HepG2 (cell line): ENCODE results near the gene UTS2R. TPM values are rescaled to one million over a fixed set of nuclear protein-coding genes. Genes with fewer than 3 reads are reported as not detected.

Experiments used
- ADNP ChIP-seq: sonication (generic); formaldehyde crosslinking; IDR thresholded peaks from 2 replicates; pipeline ENCODE4 v1.4.0; 2020; ENCODE audit warnings: missing genetic modification reagents
- AKAP8 ChIP-seq: sonication (generic); formaldehyde crosslinking; IDR thresholded peaks from 2 replicates; pipeline ENCODE4 v1.5.1; 2020; ENCODE audit warnings: mild to moderate bottlenecking, missing genetic modification reagents
- GZF1 ChIP-seq: sonication (generic); formaldehyde crosslinking; IDR thresholded peaks from 2 replicates; pipeline ENCODE4 v1.5.1; 2020; ENCODE audit warnings: mild to moderate bottlenecking, missing genetic modification reagents
- MAF1 ChIP-seq: sonication (generic); formaldehyde crosslinking; IDR thresholded peaks from 2 replicates; pipeline ENCODE4 v1.5.0; 2020; ENCODE audit warnings: missing genetic modification reagents, borderline replicate concordance
- PRPF4 ChIP-seq: fragments of 200-400 bp; formaldehyde crosslinking; IDR thresholded peaks from 2 replicates; pipeline ENCODE4 v1.6.1; 2016; ENCODE audit warnings: low read length, low read depth; ENCODE audit not compliant: poor library complexity, severe bottlenecking
- RNF219 ChIP-seq: sonication (generic); formaldehyde crosslinking; IDR thresholded peaks from 2 replicates; pipeline ENCODE4 v1.5.0; 2020; ENCODE audit warnings: mild to moderate bottlenecking, missing genetic modification reagents
- SMAD9 ChIP-seq: sonication (generic); formaldehyde crosslinking; IDR thresholded peaks from 2 replicates; pipeline ENCODE4 v1.5.1; 2020; ENCODE audit warnings: mild to moderate bottlenecking, missing genetic modification reagents
- ZBTB38 ChIP-seq: sonication (generic); formaldehyde crosslinking; IDR thresholded peaks from 2 replicates; pipeline ENCODE4 v1.5.1; 2020; ENCODE audit warnings: mild to moderate bottlenecking, missing genetic modification reagents
- ZFP36L2 ChIP-seq: sonication (generic); formaldehyde crosslinking; IDR thresholded peaks from 2 replicates; pipeline ENCODE4 v1.4.0; 2020; ENCODE audit warnings: missing genetic modification reagents
- ZKSCAN5 ChIP-seq: sonication (generic); formaldehyde crosslinking; IDR thresholded peaks from 2 replicates; pipeline ENCODE4 v1.5.1; 2020; ENCODE audit warnings: mild to moderate bottlenecking, missing genetic modification reagents
- ZMYM3 ChIP-seq: sonication (generic); formaldehyde crosslinking; IDR thresholded peaks from 2 replicates; pipeline ENCODE4 v1.5.1; 2020; ENCODE audit warnings: mild to moderate bottlenecking, missing genetic modification reagents
- ZNF253 ChIP-seq: sonication (generic); formaldehyde crosslinking; IDR thresholded peaks from 2 replicates; pipeline ENCODE4 v1.8.0; 2022; ENCODE audit warnings: mild to moderate bottlenecking, missing genetic modification reagents, borderline replicate concordance
- ZNF362 ChIP-seq: sonication (generic); formaldehyde crosslinking; IDR thresholded peaks from 2 replicates; pipeline ENCODE4 v1.4.0; 2020; ENCODE audit warnings: missing genetic modification reagents, mild to moderate bottlenecking, borderline replicate concordance
- ZNF503 ChIP-seq: sonication (generic); formaldehyde crosslinking; IDR thresholded peaks from 2 replicates; pipeline ENCODE4 v1.4.0; 2020; ENCODE audit warnings: missing genetic modification reagents
- ZNF770 ChIP-seq: sonication (generic); formaldehyde crosslinking; IDR thresholded peaks from 2 replicates; pipeline ENCODE4 v1.5.0; 2020; ENCODE audit warnings: mild to moderate bottlenecking, missing genetic modification reagents
- polyA plus RNA-seq, 8 experiments: library from polyadenylated mRNA; depleted of rRNA in 3 of 8; stranded (reverse) in 7 of 8; unstranded in 1 of 8; fragments of >200 nt; fragmentation: Illumina TruSeq in 4 of 8; extraction: Trizol in 4 of 8; gene quantifications; 2 replicates each; pipeline versions ENCODE4 v1.2.1 to v1.2.3, GENCODE V29; 2011 to 2016; ENCODE audit warnings: low read depth in 4 of 8, missing spikeins in 1 of 8, mixed read lengths in 1 of 8; ENCODE audit not compliant: insufficient read depth in 1 of 8
- total RNA-seq, 5 experiments: library from RNA; depleted of rRNA; stranded (reverse); fragments of >200 nt; fragmentation: Illumina TruSeq; extraction: Trizol; gene quantifications; 2 replicates each; pipeline ENCODE4 v1.2.3, GENCODE V29; 2016; ENCODE audit warnings: low read depth in 1 of 5
- TF ChIP-seq, protein P1 (sequence below): IDR thresholded peaks from 2 replicates; pipeline ENCODE4 v1.6.1; 2016
- TF ChIP-seq, protein P2 (sequence below): sonication (generic); formaldehyde crosslinking; IDR thresholded peaks from 2 replicates; pipeline ENCODE4 v1.4.0; 2020; ENCODE audit warnings: mild to moderate bottlenecking, missing genetic modification reagents, borderline replicate concordance

Gene UTS2R
- total and polyA plus RNA-seq, 2 of the 13 experiments (the other 11 are each of a cell fraction or from before 2014, with no cell fraction given), result 0.13 to 0.15 TPM

- TF ChIP-seq ZNF770 (CRISPR knock-in tag) (peak; percentile 55; the same call in 1 of the 2 replicates), ZNF253 (CRISPR knock-in tag) (0 out of 2 replicates have a peak, but pooled peaks have one; percentile 43), MAF1 (no peak), ZNF503 (no peak), ZFP36L2 (CRISPR knock-in tag) (no peak), RNF219 (no peak; the same call in 1 of the 2 replicates), ZMYM3 (CRISPR knock-in tag) (no peak), ZBTB38 (CRISPR knock-in tag) (peak; percentile 87; the same call in 1 of the 2 replicates), SMAD9 (CRISPR knock-in tag) (no peak), ZKSCAN5 (CRISPR knock-in tag) (no peak), PRPF4 (no peak), ZNF362 (CRISPR knock-in tag) (no peak; the same call in 1 of the 2 replicates), AKAP8 (peak; percentile 63; the same call in 1 of the 2 replicates), ADNP (CRISPR knock-in tag) (no peak), GZF1 (no peak)
- TF ChIP-seq, protein P1, sequence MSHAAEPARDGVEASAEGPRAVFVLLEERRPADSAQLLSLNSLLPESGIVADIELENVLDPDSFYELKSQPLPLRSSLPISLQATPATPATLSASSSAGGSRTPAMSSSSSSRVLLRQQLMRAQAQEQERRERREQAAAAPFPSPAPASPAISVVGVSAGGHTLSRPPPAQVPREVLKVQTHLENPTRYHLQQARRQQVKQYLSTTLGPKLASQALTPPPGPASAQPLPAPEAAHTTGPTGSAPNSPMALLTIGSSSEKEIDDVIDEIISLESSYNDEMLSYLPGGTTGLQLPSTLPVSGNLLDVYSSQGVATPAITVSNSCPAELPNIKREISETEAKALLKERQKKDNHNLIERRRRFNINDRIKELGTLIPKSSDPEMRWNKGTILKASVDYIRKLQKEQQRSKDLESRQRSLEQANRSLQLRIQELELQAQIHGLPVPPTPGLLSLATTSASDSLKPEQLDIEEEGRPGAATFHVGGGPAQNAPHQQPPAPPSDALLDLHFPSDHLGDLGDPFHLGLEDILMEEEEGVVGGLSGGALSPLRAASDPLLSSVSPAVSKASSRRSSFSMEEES (CRISPR knock-in tag), result no peak
- TF ChIP-seq, protein P2, sequence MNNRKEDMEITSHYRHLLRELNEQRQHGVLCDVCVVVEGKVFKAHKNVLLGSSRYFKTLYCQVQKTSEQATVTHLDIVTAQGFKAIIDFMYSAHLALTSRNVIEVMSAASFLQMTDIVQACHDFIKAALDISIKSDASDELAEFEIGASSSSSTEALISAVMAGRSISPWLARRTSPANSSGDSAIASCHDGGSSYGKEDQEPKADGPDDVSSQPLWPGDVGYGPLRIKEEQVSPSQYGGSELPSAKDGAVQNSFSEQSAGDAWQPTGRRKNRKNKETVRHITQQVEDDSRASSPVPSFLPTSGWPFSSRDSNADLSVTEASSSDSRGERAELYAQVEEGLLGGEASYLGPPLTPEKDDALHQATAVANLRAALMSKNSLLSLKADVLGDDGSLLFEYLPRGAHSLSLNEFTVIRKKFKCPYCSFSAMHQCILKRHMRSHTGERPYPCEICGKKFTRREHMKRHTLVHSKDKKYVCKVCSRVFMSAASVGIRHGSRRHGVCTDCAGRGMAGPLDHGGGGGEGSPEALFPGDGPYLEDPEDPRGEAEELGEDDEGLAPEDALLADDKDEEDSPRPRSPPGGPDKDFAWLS (CRISPR knock-in tag), result no peak
Measured at GRCh38 chr17:82418001-82418986, 46.7 kb downstream of the UTS2R start, which contains the start of the genes HEXD and OGFOD3 (continued).
